Stomach (tissue), 9 donors: ENCODE measurements around the gene CCDC88B. TPM values are rescaled to one million over a fixed set of nuclear protein-coding genes. Genes with fewer than 3 reads are reported as not detected.

Source experiments
- DNase-seq, 2 donors: peaks; one replicate each; pipeline versions ENCODE4 v3.0.0 to v3.0.0-alpha.2; 2013 to 2019
- H3K27ac ChIP-seq, 5 donors: fragments of 200-600 bp in 4 of 5; sonication (generic) in 4 of 5; one replicate each; pipeline ENCODE4 v1.5.1; 2013 to 2019; ENCODE audit warnings: mild to moderate bottlenecking in 1 of 5, moderate library complexity in 1 of 5
- H3K27me3 ChIP-seq, 3 donors: fragments of 200-600 bp; sonication (generic); one replicate each; pipeline ENCODE4 v1.5.1; 2017 to 2019; ENCODE audit warnings: mixed run types in 1 of 3
- H3K36me3 ChIP-seq, 4 donors: fragments of 200-600 bp; sonication (generic); 1 replicate in 3 of 4; 2 replicates in 1 of 4; pipeline ENCODE4 v1.5.1; 2016 to 2019
- H3K4me1 ChIP-seq, 4 donors: fragments of 200-600 bp; sonication (generic); one replicate each; pipeline ENCODE4 v1.5.1; 2016 to 2019
- H3K4me3 ChIP-seq, 4 donors: fragments of 200-600 bp; sonication (generic) in 3 of 4; one replicate each; pipeline ENCODE4 v1.5.1; 2016 to 2019; ENCODE audit warnings: mild to moderate bottlenecking in 1 of 4
- H3K9me3 ChIP-seq, 4 donors: fragments of 200-600 bp; sonication (generic); one replicate each; pipeline ENCODE4 v1.5.1; 2016 to 2019
- EP300 ChIP-seq: sonication (generic); formaldehyde crosslinking; IDR thresholded peaks from one replicate; pipeline ENCODE4 v1.6.1; 2017; ENCODE audit warnings: antibody characterized with exemption
- POLR2A ChIP-seq, 4 donors: fragments of 450-650 bp; IDR thresholded peaks; one replicate each; pipeline ENCODE4 v1.6.1; 2016; ENCODE audit warnings: antibody characterized with exemption in 4 of 4, control low read depth in 2 of 4, mild to moderate bottlenecking in 1 of 4, moderate library complexity in 1 of 4
- POLR2AphosphoS5 ChIP-seq, 3 donors: sonication (generic); formaldehyde crosslinking; IDR thresholded peaks; one replicate each; pipeline ENCODE4 v1.6.1; 2016; ENCODE audit warnings: antibody characterized with exemption in 3 of 3
- WGBS, 5 donors: extraction: QIAGEN DNeasy Blood & Tissue Kit in 3 of 5; methylation state at CpG; one replicate each; pipeline versions ENCODE4 v1.1.5 to v1.1.7; 2013 to 2018; 5-methylcytosine and 5-hydroxymethylcytosine counted together
- intact Hi-C: fragments of 100-400 bp; cut with DNase I; formaldehyde crosslinking; loops from one replicate; pipeline ENCODE4 v1.15.1; 2023; ENCODE audit warnings: low total_unique reads
- polyA plus RNA-seq, 3 donors: library from polyadenylated mRNA; stranded (reverse); fragments of 200-250 nt; gene quantifications; one replicate each; pipeline ENCODE4 v1.2.3, GENCODE V29; 2013
- total RNA-seq, 5 donors: library from RNA; depleted of rRNA; stranded (reverse); fragments of >200 nt; gene quantifications; one replicate each; pipeline versions ENCODE4 v1.1.0 to v1.2.3, GENCODE V29; 2014 to 2016
- TF ChIP-seq, protein P1 (sequence below), 7 experiments: fragments of 450-650 bp in 4 of 7; fragments of 200-600 bp in 3 of 7; sonication (generic) in 3 of 7; IDR thresholded peaks; one replicate each; pipeline ENCODE4 v1.5.1; 2016 to 2019; ENCODE audit warnings: antibody characterized with exemption in 7 of 7, control low read depth in 2 of 7, mild to moderate bottlenecking in 1 of 7
- donor health status: healthy with polysubstance abuse.
- donor health status: Bipolar disorder and iron deficiency.
- donor health status: healthy.

The CCDC88B gene
- total and polyA plus RNA-seq, 8 donors: 1.8 to 137 (median 37.0) TPM

DNA sequence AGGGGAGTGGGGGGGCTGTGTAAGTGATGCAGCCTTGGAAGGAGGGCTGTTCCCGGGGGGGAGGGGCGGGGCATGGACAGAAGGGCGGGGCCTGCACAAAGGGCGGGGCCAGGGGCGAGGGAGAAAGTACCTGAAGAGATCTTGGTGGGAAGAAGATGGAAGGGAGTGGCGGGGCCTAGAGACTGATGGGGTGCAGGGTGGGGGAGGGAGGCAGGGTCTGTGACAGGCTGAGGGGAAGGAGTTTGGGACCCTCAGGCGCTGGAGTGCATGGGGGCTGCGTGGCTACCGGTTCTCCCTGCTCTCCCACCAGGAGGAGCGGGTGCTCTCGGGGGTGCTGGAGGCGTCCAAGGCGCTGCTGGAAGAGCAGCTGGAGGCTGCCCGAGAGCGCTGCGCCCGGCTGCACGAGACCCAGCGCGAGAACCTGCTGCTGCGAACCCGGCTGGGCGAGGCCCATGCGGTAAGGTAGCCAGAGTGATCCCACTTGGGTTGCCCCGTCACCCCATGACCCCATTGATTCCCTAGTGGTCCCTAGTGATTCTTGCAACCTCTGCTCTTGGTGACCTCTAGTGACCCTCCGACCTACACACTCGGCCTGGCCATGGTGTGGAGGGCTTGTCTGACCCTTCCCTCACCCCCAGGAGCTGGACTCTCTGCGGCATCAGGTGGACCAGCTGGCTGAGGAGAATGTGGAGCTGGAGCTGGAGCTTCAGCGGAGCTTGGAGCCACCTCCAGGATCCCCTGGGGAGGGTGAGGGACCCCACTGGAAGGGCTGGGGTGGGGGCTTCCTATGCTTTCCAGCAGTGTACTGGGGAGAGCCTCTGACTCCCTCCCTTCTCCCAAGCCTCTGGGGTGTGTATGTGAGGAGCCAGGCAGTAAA lies 3.1 kb downstream of the CCDC88B start:
- Histone ChIP-seq H3K27ac (peak overlapping the region; percentile 38 to 81 (median 77)), H3K27me3 (no peaks in the 10 kb centered on the region), H3K4me1 (peaks cover 13 to 52% (median 37%) of the 10 kb centered on the region in 4 donors), H3K9me3 (no peaks in the 10 kb centered on the region), H3K4me3 (peak overlapping the region; percentile 30 to 44 (median 34)), H3K36me3 (peaks cover 0 to 14% (median 0%) of the 10 kb centered on the region in 4 donors)
- TF ChIP-seq POLR2A (IDR thresholded peaks at IDR 0.05) (no peak), POLR2AphosphoS5 (IDR thresholded peaks at IDR 0.05) (no peak), EP300 (no peak)
- TF ChIP-seq, protein P1, sequence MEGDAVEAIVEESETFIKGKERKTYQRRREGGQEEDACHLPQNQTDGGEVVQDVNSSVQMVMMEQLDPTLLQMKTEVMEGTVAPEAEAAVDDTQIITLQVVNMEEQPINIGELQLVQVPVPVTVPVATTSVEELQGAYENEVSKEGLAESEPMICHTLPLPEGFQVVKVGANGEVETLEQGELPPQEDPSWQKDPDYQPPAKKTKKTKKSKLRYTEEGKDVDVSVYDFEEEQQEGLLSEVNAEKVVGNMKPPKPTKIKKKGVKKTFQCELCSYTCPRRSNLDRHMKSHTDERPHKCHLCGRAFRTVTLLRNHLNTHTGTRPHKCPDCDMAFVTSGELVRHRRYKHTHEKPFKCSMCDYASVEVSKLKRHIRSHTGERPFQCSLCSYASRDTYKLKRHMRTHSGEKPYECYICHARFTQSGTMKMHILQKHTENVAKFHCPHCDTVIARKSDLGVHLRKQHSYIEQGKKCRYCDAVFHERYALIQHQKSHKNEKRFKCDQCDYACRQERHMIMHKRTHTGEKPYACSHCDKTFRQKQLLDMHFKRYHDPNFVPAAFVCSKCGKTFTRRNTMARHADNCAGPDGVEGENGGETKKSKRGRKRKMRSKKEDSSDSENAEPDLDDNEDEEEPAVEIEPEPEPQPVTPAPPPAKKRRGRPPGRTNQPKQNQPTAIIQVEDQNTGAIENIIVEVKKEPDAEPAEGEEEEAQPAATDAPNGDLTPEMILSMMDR (IDR thresholded peaks at IDR 0.05): no peak
- WGBS, 5 donors: 46 to 59% (median 54%) methylated on average over 26 to 29 of the region's 29 CpGs
- peak in 1 of 2 donors; percentile 38 for DNase-seq
- intact Hi-C loops: no loop called here

DNA sequence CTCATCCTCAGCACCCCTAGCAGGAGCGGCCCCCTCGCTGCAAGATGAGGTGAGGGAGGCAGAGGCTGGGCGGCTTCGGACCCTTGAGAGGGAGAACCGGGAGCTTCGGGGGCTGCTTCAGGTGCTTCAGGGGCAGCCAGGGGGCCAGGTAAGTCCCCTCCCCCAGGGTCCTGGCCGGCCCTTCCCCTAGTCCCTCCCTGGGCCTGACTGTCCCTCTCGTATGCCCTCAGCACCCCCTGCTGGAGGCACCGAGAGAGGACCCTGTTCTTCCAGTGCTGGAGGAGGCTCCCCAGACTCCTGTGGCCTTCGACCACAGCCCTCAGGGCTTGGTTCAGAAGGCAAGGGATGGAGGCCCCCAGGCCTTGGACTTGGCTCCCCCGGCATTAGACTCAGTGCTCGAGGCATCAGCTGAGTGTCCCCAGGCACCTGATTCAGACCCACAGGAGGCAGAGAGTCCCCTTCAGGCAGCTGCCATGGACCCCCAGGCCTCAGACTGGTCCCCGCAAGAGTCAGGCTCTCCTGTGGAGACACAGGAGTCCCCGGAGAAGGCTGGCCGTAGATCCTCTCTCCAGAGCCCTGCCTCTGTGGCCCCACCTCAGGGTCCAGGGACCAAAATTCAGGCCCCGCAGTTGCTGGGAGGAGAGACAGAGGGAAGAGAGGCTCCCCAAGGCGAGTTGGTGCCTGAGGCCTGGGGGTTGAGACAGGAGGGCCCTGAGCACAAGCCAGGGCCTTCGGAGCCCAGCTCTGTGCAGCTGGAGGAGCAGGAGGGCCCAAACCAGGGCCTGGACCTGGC lies 4.0 kb downstream of the CCDC88B start:
- no peaks in the 10 kb centered on the region for H3K27me3 ChIP-seq
- H3K9me3 ChIP-seq: no peaks in the 10 kb centered on the region
- TF ChIP-seq POLR2AphosphoS5 (IDR thresholded peaks at IDR 0.05) (no peak), POLR2A (IDR thresholded peaks at IDR 0.05) (no peak), EP300 (no peak)
- TF ChIP-seq, protein P1 (IDR thresholded peaks at IDR 0.05): no peak
- WGBS, 5 donors: 72 to 85% (median 83%) methylated on average over 9 to 18 of the region's 18 CpGs
- no peak overlapping the region for H3K4me3 ChIP-seq
- H3K36me3 ChIP-seq: peaks cover 0 to 14% (median 0%) of the 10 kb centered on the region in 4 donors
- DNase-seq: peak; percentile 33 to 44
- intact Hi-C loops: no loop called here
- H3K4me1 ChIP-seq: peaks cover 13 to 55% (median 39%) of the 10 kb centered on the region in 4 donors
- H3K27ac ChIP-seq: no peak overlapping the region

DNA sequence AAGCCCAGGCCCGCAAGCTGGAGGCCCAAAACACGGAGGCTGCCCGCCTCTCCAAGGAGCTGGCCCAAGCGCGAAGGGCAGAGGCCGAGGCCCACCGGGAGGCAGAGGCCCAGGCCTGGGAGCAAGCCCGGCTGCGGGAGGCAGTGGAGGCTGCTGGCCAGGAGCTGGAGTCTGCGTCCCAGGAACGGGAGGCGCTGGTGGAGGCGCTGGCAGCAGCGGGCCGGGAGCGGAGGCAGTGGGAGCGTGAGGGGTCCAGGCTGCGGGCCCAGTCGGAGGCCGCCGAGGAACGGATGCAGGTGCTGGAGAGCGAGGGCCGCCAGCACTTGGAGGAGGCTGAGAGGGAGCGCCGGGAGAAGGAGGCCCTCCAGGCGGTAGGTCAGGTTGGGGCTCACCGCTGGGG lies 4.8 kb downstream of the CCDC88B start:
- 93 to 97% (median 96%) methylated on average over 25 to 28 of the region's 28 CpGs for WGBS, 5 donors
- intact Hi-C loops: no loop called here
- TF ChIP-seq, protein P1 (IDR thresholded peaks at IDR 0.05): no peak
- TF ChIP-seq EP300 (no peak), POLR2A (IDR thresholded peaks at IDR 0.05) (no peak), POLR2AphosphoS5 (IDR thresholded peaks at IDR 0.05) (no peak)
- no peaks in the 10 kb centered on the region for H3K9me3 ChIP-seq
- H3K27ac ChIP-seq: no peak overlapping the region
- H3K27me3 ChIP-seq: no peaks in the 10 kb centered on the region
- H3K4me3 ChIP-seq: no peak overlapping the region
- peaks cover 13 to 50% (median 38%) of the 10 kb centered on the region in 4 donors for H3K4me1 ChIP-seq
- peaks cover 0 to 20% (median 0%) of the 10 kb centered on the region in 4 donors for H3K36me3 ChIP-seq
- DNase-seq: no peak

DNA sequence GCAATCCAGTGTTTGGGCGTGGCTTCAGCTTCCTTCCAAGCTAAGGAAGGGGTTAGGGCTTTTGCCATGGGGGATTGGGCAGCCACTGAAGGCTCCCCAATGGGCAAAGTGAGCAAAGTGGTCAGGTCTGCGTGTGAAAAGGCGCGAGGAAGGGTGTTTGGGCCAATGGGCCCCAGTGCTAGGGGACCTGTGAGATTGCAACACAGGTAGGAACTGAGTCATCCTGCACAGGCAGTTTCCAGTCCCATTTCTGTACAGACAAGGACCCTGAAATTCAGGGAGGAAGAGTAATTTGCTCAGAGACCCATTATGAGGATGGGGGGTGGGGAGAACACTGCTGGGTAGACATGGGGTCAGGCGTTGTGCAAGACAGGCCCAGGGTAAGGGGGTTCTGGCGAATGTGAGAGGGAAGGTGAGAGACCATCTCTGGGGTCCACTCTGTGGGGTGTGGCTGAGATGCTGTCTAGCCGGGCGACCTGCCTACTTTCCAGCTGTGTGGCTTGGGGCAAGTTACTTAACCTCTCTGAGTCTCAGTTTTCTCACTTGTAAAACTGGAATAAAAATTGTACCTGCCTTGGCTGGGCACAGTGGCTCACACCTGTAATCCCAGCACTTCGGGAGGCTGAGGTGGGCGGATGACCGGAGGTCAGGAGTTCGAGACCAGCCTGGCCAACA lies 7.3 kb downstream of the CCDC88B start:
- TF ChIP-seq, protein P1 (IDR thresholded peaks at IDR 0.05): no peak
- TF ChIP-seq POLR2A (IDR thresholded peaks at IDR 0.05) (no peak), EP300 (no peak), POLR2AphosphoS5 (IDR thresholded peaks at IDR 0.05) (no peak)
- intact Hi-C loops: no loop called here
- Histone ChIP-seq H3K27ac (no peak overlapping the region), H3K36me3 (peaks cover 0 to 22% (median 0%) of the 10 kb centered on the region in 4 donors), H3K4me3 (no peak overlapping the region), H3K4me1 (peaks cover 7 to 31% (median 21%) of the 10 kb centered on the region in 4 donors), H3K9me3 (no peaks in the 10 kb centered on the region), H3K27me3 (no peaks in the 10 kb centered on the region)
- no peak for DNase-seq
- WGBS, 5 donors: 82 to 91% (median 89%) methylated on average over 12 of the region's 12 CpGs
